OCI-LY1 (cell line): ENCODE results near the gene CLVS2.
A peak's percentile ranks its signal among the peaks of the same experiment; 100 is the strongest.

Source experiments
- H2AFZ ChIP-seq: fragments of 200-600 bp; sonication (generic), shearing (Covaris generic); 2 replicates; pipeline ENCODE4 v1.6.0; 2014; ENCODE audit warnings: antibody characterized with exemption, mild to moderate bottlenecking, low read length
- H3F3A ChIP-seq: fragments of 200-600 bp; sonication (generic), shearing (Covaris generic); 2 replicates; pipeline ENCODE4 v1.6.0; 2014; ENCODE audit warnings: mild to moderate bottlenecking, antibody characterized with exemption, low read length, moderate library complexity; ENCODE audit not compliant: insufficient read depth
- H3K27ac ChIP-seq: fragments of 200-600 bp; sonication (generic); 2 replicates; pipeline ENCODE4 v1.5.1; 2014; ENCODE audit warnings: low read length, mixed run types, mild to moderate bottlenecking, low read depth; ENCODE audit not compliant: poor library complexity, severe bottlenecking
- H3K27me3 ChIP-seq: fragments of 200-600 bp; sonication (generic); 2 replicates; pipeline ENCODE4 v1.6.0; 2014; ENCODE audit warnings: antibody characterized with exemption, mild to moderate bottlenecking, low read length, moderate library complexity; ENCODE audit not compliant: insufficient read depth
- H3K36me3 ChIP-seq: fragments of 200-600 bp; sonication (generic); 2 replicates; pipeline ENCODE4 v1.6.1; 2014; ENCODE audit warnings: mild to moderate bottlenecking, antibody characterized with exemption, low read length, moderate library complexity, mixed read lengths; ENCODE audit not compliant: insufficient read depth
- H3K4me1 ChIP-seq: fragments of 200-600 bp; sonication (generic); 2 replicates; pipeline ENCODE4 v1.5.1; 2014; ENCODE audit warnings: mild to moderate bottlenecking, low read length, moderate library complexity; ENCODE audit not compliant: insufficient read depth, severe bottlenecking
- H3K4me2 ChIP-seq: fragments of 200-600 bp; sonication (generic), shearing (Covaris generic); 2 replicates; pipeline ENCODE4 v1.6.1; 2014; ENCODE audit warnings: low read length
- H3K4me3 ChIP-seq: fragments of 200-600 bp; sonication (generic); 2 replicates; pipeline ENCODE4 v1.5.1; 2014; ENCODE audit warnings: low read length, low read depth, mild to moderate bottlenecking, mixed read lengths; ENCODE audit not compliant: poor library complexity, severe bottlenecking
- H3K79me2 ChIP-seq: fragments of 200-600 bp; shearing (Covaris generic); 2 replicates; pipeline ENCODE4 v1.6.1; 2016; ENCODE audit warnings: mixed run types, low read length, mixed read lengths; ENCODE audit not compliant: insufficient read depth
- H3K9ac ChIP-seq: fragments of 200-600 bp; sonication (generic), shearing (Covaris generic); 2 replicates; pipeline ENCODE4 v1.6.1; 2014; ENCODE audit warnings: mild to moderate bottlenecking, low read length, mixed read lengths
- H3K9me2 ChIP-seq: fragments of 200-600 bp; sonication (generic), shearing (Covaris generic); 2 replicates; pipeline ENCODE4 v1.6.1; 2014; ENCODE audit warnings: low read depth, mild to moderate bottlenecking, low read length, mixed read lengths
- H3K9me3 ChIP-seq: fragments of 200-600 bp; shearing (Covaris generic); 2 replicates; pipeline ENCODE4 v1.6.1; 2014; ENCODE audit warnings: low read length, mixed read lengths
- H4K20me1 ChIP-seq: fragments of 200-600 bp; sonication (generic), shearing (Covaris generic); 2 replicates; pipeline ENCODE4 v1.6.0; 2016; ENCODE audit warnings: mild to moderate bottlenecking, low read length; ENCODE audit not compliant: insufficient read depth
- EZH2 ChIP-seq: fragments of 200-600 bp; sonication (generic), shearing (Covaris generic); IDR thresholded peaks from 2 replicates; pipeline ENCODE4 v1.8.0; 2017; ENCODE audit warnings: borderline replicate concordance, mixed run types, mild to moderate bottlenecking, antibody characterized with exemption, low read length, moderate library complexity, mixed read lengths
- TF ChIP-seq, protein P1 (sequence below): fragments of 200-600 bp; sonication (generic), shearing (Covaris generic); IDR thresholded peaks from 2 replicates; pipeline ENCODE4 v1.5.1; 2017; ENCODE audit warnings: mild to moderate bottlenecking, antibody characterized with exemption, low read length, moderate library complexity, mixed read lengths

The CLVS2 gene, protein sequence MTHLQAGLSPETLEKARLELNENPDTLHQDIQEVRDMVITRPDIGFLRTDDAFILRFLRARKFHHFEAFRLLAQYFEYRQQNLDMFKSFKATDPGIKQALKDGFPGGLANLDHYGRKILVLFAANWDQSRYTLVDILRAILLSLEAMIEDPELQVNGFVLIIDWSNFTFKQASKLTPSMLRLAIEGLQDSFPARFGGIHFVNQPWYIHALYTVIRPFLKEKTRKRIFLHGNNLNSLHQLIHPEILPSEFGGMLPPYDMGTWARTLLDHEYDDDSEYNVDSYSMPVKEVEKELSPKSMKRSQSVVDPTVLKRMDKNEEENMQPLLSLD

DNA sequence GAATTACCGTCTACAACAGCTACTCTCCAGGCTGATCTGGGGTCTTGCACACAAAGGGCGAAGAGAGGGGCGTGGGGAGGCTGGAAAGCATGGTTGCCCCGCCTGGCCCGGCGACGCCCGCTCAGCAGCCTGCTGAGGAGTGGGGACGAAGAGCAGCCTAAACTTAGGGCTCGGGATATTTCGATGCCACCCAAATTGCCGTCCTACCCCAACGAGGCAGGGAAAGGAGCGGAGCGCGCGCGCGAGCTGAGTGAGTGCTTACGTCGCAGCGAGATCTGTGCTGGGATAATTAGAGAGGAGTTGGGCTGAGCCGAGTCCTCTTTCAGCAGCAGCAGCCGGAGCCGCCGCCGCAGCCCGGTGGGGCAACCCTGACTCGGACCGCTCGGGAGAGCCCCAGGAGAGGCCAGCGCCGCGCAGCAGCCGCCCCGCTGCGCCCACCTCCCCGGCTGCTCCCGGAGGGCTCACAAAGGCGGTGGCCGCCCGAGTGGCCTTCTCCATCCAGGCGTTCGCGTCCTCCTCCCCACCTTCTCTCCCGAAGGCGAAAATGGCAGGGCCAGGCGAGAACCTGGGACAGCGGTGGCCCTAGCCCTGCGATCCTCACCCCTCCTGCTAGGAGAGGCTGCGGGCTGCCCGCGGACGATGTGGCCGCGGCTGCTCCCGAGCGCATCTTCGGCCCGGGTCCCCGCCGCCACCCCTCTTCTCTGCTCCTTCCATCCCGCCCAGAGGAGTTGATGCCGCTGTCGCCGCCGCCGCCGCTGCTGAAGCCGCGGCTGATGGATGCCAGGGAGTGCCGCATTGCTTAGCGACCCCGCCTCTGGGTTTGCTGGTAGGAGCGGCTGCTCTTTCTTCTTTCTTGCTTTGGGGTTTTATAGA lies at the start of gene CLVS2:
Gene CLVS2, plus strand, starts transcription at position 315 of the 873 bp plus-strand sequence. CDS start 1,543 bp downstream, outside the sequence.
- H3K9me2 ChIP-seq: no peaks in the 10 kb centered on the region
- H3K4me1 ChIP-seq: no peaks in the 10 kb centered on the region
- H3K79me2 ChIP-seq: no peaks in the 10 kb centered on the region
- H3K27me3 ChIP-seq: no peaks in the 10 kb centered on the region
- no peak within 1 kb of the TSS for H3K4me2 ChIP-seq
- no peak within 1 kb of the TSS for H2AFZ ChIP-seq
- no peak within 1 kb of the TSS for H3K4me3 ChIP-seq
- no peak within 1 kb of the TSS for H3K27ac ChIP-seq
- no peaks in the 10 kb centered on the region for H3K36me3 ChIP-seq
- H4K20me1 ChIP-seq: no peaks in the 10 kb centered on the region
- H3K9me3 ChIP-seq: no peaks in the 10 kb centered on the region
- H3K9ac ChIP-seq: no peak within 1 kb of the TSS
- H3F3A ChIP-seq: no peaks in the 10 kb centered on the region
- no peak for TF ChIP-seq EZH2
- TF ChIP-seq, protein P1, sequence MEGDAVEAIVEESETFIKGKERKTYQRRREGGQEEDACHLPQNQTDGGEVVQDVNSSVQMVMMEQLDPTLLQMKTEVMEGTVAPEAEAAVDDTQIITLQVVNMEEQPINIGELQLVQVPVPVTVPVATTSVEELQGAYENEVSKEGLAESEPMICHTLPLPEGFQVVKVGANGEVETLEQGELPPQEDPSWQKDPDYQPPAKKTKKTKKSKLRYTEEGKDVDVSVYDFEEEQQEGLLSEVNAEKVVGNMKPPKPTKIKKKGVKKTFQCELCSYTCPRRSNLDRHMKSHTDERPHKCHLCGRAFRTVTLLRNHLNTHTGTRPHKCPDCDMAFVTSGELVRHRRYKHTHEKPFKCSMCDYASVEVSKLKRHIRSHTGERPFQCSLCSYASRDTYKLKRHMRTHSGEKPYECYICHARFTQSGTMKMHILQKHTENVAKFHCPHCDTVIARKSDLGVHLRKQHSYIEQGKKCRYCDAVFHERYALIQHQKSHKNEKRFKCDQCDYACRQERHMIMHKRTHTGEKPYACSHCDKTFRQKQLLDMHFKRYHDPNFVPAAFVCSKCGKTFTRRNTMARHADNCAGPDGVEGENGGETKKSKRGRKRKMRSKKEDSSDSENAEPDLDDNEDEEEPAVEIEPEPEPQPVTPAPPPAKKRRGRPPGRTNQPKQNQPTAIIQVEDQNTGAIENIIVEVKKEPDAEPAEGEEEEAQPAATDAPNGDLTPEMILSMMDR: no peak

DNA sequence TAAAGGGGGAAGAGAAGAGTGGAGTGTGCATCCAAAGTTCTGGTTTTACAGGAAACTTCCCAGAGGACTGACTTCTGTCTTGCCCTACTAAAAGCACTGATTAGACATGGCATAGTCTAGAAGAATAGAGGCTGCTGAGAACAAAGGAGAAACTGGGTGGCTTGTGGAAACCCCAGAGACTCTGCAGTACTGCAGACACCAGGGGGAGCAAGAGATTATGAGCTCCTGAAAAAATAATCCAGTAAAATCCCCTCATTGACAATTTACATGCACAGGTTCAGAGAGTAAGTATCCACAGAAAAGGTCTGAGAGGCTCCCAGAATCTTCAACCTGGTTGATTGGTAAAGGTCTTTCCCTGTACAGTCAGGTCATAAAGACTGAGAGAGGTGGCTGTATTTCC lies 48.7 kb upstream of the CLVS2 start:
- Histone ChIP-seq H3K36me3 (no peaks in the 10 kb centered on the region), H3K79me2 (no peaks in the 10 kb centered on the region), H4K20me1 (no peaks in the 10 kb centered on the region), H3K9me3 (no peaks in the 10 kb centered on the region), H3K27me3 (no peaks in the 10 kb centered on the region), H3K27ac (no peak overlapping the region), H3K9ac (no peak overlapping the region), H3K4me3 (no peak overlapping the region), H3K4me2 (no peak overlapping the region), H3F3A (no peaks in the 10 kb centered on the region), H3K4me1 (no peaks in the 10 kb centered on the region), H3K9me2 (no peaks in the 10 kb centered on the region), H2AFZ (no peak overlapping the region)
- TF ChIP-seq, protein P1: peak; percentile 41
- no peak for TF ChIP-seq EZH2

DNA sequence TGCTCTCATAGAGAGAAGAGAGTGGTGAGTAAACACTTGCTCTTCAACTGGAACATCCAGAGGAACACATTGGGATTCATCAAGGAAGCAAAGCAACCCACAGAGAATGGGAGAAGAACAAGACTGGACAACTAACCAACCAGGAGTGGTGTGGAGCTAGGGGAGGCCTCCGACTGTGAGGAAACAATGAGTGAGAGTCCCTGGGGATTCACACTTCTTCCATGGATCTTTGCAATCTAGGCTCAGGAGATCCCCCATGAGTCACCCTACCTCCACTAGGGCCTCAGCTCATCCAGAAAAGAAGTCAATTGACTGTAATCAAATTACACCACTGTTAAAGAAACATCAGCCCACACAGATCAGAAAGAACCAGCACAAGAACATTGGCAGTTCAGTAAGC lies 42.3 kb upstream of the CLVS2 start:
- no peak for TF ChIP-seq EZH2
- TF ChIP-seq, protein P1: no peak
- no peaks in the 10 kb centered on the region for H4K20me1 ChIP-seq
- no peak overlapping the region for H3K9ac ChIP-seq
- no peaks in the 10 kb centered on the region for H3K9me3 ChIP-seq
- no peak overlapping the region for H3K27ac ChIP-seq
- H2AFZ ChIP-seq: no peak overlapping the region
- no peaks in the 10 kb centered on the region for H3K36me3 ChIP-seq
- no peak overlapping the region for H3K4me3 ChIP-seq
- H3K4me1 ChIP-seq: no peaks in the 10 kb centered on the region
- no peaks in the 10 kb centered on the region for H3K9me2 ChIP-seq
- no peak overlapping the region for H3K4me2 ChIP-seq
- H3K27me3 ChIP-seq: no peaks in the 10 kb centered on the region
- no peaks in the 10 kb centered on the region for H3K79me2 ChIP-seq
- no peaks in the 10 kb centered on the region for H3F3A ChIP-seq
